CD4-positive, alpha-beta T cell treated with Interleukin-4 for 4 hours (primary cell): ENCODE measurements around the gene DBNDD1.

Source experiments
- DNase-seq: peaks from one replicate; pipeline ENCODE4 v3.0.0-alpha.2; 2020

Gene DBNDD1

DNA sequence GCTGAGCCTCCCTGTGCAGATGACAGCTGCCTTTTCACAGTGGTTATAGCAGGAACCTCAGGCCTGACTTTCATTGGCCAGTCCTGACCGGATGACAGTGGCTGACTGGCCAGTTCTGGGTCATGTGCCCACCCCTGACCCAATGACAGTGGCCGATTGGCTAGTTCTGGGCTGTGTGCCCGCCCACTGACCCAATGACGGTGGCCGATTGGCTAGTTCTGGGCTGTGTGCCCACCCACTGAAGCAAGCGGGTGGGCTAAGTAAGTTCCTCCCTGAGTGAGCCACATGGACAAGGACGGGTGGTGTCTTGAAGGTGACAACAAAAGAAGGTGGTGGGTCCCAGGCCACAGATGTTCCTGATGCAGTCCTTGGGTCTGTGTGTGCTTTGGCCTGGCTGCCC is 61.2 kb downstream of the DBNDD1 start:
- DNase-seq = no peak

DNA sequence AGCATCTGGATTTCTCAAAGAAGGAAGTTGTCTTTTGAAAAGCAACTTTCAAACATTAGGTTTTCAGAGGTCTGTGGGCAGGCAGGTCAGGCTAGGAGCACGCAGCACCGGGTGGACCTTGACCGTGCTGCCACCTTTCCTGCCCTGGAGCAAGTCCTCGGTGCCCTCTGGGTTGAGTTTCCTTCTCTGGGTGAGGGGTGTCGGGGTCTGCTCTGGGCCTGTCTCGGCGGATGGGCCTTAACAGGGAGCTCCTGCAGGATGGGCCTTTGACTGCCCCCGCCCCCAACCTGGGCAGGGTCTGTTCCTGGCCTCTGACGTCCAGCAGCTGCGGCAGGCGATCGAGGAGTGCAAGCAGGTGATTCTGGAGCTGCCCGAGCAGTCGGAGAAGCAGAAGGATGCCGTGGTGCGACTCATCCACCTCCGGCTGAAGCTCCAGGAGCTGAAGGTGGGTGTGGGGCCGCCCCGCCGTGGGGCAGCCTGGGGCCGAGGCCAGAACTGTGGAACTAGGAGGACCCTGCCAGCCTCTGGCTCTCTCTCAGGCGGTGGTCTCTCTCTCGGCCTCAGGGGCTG is 62.0 kb downstream of the DBNDD1 start:
- no peak for DNase-seq

DNA sequence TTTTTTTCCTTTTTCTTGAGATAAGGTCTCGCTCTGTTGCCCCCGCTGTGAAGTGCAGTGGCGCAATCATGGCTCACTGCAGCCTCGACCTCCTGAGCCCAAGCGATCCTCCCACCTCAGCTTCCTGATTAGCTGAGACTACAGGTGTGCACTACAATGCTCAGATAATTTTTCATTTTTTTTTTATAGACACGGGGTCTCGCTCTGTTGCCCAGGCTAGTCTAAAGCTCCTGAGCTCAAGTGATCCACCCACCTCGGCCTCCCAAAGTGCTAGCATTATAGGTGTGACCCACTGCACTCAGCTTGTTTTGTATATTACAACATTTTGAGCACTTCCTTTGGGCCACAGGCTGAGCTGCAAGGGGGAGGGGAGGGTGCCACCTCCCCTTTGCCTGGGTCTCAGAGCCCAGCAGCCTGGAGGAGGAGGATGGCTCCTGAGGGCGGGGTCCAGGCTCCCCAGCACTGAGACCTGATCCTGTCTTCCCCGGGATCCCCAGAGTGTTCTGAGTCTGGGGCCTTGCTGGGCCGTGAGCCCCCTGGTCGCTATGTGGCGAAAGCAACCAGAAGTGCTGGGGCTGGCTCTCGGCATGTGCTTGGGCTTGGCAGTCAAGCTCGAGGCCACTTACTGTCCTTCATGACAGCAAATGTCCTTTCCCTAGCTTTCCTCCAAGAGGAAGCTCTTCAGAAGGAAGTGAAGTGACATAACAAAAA is 62.6 kb downstream of the DBNDD1 start:
- no peak for DNase-seq

DNA sequence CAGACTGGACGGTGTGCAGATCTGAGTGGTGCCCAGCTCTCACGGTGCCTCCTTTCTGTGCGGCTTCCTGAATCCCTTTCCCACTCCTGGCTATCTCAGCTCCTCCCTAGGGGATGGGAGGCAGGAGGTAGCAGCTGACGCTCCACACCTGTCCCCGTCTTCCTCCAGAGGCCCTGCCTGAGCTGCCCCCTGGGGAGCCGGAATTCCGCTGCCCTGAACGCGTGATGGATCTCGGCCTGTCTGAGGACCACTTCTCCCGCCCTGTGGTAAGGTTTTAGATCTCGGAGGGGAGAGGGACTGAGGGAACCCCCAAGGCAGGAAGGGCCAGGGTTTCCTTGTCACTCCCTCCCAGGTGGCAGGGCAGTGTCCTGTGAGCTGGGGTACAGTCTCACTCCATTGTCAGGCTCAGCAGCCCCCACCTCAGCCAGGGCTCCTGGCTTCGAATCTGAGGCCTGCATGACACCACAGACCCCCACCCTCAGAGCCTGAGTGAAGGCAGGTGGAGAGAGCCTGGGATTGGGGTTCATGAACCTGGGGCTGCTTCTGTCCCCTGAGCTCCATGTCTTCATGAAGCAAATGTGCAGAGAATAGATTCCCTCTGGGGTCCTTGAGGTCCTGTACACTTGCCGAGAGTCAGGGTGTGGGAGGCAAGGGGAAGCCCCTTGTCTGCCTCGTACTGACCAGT is 64.1 kb downstream of the DBNDD1 start:
- DNase-seq = no peak
